Activated T-cell treated with anti-CD3 and anti-CD28 coated beads, Interleukin-2, amount 50 U/mL, for 1 hour (primary cell): ENCODE data around the gene AMOTL1.

Experiments used
- DNase-seq: peaks from one replicate; pipeline ENCODE4 v3.0.0-alpha.2; 2020

AMOTL1 gene, protein sequence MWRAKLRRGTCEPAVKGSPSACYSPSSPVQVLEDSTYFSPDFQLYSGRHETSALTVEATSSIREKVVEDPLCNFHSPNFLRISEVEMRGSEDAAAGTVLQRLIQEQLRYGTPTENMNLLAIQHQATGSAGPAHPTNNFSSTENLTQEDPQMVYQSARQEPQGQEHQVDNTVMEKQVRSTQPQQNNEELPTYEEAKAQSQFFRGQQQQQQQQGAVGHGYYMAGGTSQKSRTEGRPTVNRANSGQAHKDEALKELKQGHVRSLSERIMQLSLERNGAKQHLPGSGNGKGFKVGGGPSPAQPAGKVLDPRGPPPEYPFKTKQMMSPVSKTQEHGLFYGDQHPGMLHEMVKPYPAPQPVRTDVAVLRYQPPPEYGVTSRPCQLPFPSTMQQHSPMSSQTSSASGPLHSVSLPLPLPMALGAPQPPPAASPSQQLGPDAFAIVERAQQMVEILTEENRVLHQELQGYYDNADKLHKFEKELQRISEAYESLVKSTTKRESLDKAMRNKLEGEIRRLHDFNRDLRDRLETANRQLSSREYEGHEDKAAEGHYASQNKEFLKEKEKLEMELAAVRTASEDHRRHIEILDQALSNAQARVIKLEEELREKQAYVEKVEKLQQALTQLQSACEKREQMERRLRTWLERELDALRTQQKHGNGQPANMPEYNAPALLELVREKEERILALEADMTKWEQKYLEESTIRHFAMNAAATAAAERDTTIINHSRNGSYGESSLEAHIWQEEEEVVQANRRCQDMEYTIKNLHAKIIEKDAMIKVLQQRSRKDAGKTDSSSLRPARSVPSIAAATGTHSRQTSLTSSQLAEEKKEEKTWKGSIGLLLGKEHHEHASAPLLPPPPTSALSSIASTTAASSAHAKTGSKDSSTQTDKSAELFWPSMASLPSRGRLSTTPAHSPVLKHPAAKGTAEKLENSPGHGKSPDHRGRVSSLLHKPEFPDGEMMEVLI

DNA sequence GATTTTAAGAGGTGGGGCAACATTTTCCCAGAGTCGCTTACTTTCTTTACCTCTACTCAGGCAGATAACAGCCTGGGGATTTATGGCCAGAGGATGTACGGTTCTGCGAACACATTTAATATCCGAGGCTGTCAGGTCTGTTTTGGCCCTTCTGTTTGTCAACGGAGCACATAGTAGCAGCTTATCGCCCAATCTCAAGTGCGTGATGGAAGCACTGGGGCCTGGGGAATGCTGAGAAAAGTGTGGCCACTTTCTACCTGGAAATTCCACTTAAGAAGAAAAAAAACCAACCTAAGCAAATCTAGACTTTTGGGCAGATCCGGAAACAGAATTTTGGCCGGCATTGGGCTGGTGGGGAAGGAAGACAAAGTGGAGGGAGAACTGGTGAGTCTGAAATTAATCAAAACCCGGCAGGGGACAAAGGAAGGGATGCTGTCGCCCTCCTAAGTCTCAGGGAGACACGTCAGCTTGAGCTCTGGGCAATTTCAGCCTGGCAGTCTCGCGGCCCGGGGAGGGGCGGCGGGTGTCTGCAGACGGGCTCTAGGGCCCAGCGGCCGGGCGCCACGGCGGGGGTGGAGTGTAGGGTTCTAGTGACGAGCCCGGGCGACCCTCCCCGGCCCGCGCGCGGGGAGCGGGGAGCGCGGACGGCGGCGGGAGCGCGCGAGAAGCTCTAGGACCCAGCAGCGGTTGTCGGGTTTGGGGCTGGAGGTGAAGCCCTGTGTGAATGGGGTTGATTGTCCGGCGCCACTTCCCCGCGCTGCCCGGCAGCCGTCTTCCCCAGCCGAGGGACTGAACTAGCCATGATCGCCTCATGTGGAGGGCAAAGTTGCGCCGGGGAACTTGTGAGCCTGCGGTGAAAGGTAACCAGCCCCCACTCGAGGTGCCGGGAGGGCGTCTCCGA is at the start of gene AMOTL1:
Gene AMOTL1, plus strand, starts transcription at position 656 of the 901 bp plus-strand sequence. Its CDS starts 156 bp downstream, at position 812.
- peak; percentile 22 for DNase-seq

DNA sequence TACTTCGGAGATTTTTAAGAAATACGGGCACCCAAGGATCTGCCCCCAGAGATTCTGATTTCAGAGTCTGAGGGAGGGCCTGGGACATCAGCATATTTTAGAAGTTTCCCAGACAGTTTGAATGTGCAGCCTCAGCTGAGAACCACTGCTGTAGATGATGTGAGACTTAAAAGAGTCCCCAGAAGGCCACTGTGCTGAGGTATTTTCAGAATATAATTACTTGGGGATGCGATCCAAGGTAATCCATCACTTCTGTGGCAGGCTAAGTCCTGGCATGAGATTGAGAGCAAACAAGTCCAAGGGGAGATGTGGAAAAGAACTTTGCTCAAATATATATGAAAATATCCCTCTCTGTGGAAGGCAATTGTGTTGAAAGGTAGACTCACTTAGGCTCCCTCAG is 48.3 kb upstream of the AMOTL1 start:
- no peak for DNase-seq

DNA sequence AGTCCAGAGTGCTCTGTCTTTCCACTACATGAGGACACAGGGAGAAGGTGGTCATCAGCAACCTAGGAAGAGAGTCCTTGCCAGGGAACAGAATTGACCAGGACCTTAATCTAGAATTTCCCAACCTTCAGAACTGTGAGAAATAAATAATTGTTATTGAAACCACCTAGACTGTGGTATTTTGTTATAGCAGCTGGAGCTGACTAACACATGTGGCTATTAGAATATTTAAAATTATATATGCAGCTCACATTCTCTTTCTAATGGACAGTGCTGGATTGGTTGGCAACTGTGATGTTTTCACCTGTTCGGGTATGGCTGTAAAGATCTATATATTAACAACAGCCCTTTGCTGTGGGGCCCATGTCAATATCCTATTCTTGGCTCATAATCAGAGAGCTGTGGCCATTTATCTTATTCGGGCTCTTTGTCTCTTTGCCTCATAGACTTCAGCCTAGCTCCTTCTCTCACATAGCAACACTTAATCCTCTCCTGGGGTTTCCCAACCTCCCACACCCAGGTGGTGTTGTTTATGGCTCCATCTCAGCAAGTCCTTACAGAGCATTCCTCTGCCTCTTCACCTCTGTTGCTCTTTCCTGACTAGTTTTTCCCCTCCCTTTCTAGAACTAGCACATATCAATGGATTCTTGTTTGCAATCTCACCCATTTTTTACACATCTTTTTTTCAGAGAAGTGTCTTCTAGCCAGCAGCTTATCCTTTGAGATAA is 46.4 kb upstream of the AMOTL1 start:
- no peak for DNase-seq

DNA sequence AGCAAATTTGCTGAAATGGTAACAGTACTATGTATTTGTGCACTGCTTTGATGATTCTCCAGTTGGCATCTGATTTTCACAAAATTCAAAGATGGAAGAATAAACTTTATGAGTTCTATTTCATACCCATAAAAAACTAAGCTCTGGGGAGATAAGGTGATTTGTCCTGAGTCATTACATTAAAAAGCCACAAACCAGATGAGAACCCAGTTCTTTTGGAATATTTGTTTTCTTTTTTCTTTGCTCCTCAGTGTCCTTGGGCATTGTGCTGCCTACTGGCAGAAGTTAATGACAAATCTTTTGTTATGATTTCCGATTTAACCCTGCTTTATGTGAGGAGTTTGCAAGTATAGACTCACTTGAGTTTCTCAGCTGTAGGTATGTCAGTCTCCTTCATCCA is 45.4 kb upstream of the AMOTL1 start:
- DNase-seq, result no peak

DNA sequence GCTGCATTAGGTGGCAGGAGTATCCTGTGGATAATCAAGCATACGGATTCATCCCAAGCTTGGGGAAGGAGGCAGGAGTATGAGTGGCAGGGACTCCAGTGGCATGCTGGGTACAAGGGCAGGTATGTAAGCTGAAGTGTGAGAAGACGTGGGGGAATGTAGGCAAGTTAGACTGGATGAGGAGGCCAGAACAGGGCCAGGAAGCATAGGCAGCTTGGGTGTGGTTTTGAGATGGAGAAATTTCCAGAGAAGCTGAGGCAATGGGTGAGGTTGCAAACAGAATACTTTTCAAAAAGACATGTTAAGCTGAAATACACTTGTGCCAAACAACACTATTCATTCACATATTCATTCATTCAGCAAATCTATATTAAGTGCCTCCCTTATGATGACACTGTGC is 43.1 kb upstream of the AMOTL1 start:
- DNase-seq, result no peak

DNA sequence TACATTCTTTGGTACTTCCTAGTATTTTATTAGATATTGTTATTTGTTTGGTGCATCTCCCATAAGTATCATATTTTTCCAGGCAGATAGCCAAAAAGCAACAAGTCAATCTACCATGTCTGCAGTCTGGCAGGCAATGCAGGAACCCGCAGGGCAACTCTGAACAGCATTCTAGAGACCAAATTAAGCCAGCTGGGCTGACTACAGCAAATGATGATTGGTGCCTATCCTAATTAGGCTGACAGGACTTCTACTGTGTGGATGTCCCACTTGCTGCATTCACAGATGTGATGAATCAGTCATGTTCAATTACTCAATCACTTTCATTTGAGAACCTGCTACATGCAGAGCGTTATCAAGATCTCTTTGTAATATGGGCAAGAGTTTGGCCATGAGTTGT is 40.3 kb upstream of the AMOTL1 start:
- DNase-seq, result no peak

DNA sequence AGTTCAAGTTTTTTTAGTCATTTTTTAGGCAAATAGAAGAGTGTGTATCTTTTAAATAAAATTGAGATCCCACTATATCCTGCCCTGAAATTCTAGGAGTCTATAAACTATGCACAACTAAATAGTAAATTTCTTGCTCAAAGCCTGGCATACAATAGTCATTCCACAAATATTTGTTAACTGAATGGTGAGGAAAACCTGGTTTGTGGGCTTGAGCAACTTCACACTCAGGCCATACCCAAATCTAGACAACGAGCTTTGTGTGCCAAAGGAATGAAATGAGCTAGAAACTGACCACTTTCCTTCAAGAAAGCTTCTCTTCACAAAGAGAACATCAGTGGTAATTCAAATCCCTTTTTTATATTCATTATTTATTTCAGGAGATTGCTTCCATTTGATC is 39.6 kb upstream of the AMOTL1 start:
- no peak for DNase-seq

DNA sequence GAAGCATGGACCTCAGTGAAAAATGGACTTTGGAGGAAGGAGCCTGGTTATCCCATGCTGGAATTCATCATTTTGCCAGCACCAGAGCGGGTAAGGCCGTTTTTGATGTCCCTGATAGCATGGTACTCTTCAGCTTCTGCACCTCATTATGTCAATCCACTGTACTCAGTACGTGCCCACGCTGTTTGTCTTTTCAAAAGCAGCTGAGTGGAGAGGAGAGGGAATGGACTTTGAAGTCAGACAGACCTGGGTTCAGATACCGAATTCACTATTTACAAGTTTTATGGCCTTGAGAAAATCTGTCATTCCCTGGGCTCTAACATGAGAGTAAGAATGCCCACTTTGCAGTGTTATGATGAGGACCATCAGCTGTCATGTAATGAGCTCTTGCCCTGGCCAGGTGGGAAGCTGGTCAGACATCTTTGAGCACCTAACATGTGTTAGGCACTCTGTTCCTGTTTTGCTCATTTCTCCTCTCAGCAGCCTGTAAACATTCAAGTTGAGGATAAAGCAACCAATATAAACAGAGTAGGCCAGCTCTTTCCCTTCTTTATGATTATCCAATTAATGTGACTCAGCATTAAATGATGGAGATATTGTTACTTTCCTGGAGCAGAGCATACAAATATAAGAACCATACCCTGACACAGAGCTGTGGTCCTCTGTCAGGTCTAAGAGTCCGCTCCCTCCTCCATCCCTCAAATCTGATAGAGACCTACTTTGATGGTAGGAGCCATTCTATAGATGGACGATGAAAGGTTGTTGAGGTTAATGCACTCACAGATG is 39.0 kb upstream of the AMOTL1 start:
- DNase-seq, result no peak

DNA sequence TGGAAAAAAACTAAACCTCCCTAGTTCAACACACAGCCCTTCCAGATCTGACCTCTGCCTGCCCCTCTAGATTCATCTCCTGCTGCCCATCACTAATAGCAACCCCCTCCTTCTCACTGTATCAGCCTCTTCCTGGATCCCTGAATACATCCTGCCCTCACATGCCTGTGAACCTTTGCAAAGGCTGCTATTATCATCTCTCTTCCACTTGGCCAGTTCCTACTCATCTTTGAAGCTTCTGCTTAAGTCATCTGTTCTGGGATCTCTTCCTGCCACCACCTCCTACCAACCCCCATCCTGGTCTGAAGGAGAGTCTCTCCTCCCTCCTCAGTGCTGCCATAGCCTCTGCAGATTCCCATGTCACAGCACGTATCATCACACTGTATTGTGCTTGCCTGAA is 38.0 kb upstream of the AMOTL1 start:
- DNase-seq, result no peak

DNA sequence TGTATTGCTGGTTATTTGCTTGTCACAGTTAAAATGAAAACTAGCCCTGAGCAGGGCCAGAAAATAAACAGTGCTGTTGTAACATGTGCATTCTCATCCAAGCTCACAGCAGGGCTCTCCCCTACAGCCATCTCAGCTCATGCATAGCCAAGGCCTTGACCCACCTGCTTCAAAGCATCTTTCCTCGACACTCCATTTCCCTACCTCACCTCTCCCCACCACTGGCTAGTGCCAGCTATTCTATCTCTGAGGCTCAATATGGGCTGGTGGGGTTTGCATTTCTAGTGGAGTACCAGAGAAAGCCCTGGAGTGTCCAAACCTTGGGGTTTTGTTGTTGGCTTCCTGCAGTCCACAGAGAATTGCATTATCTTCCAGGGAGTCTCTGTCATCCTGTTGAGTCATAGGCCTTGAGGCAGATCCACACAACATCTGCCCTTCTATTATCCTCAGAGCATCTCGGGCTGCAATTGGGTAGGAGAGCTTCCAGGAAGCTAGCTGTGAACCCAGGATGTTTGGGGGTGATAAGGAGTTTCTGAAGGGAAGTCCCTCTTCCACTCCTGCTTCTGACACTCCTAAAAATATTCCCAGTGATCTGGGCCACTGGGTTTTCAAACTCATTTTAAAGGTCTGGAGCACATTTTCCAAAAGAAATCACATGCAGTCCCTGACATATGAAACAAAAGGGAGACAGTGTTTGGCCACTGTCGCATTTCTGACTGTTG is 36.1 kb upstream of the AMOTL1 start:
- DNase-seq, result no peak

DNA sequence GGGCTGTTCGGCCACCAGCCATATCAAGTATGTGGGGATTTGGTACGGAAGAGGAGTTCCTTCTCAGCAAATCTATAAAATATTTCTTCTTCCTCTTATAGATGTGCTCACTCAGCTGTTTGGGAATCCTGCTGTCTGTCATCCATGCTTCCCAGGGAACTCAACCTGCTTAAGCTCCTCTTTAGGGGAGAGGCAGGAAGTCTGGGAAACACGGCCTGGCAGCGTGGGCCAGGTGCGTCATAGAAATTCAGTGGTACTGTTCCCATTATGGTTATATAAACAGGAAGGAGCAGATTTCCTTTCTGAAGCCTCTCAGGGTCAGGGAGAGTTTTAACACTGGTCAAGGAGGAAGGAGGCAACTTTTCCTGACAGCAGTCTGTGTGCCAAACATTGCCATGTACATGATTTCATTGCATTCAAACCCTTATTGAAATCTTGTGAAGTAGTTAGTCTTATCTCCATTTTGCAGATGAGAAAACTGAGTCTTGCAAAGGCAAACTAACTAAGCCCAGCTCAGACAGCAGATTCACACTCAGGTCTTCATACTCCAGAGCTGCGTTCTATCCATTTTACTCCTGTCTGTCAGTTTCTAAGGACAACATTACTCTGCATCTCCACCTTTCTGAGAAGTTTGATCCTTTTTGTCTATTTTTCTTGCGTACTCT is 35.4 kb upstream of the AMOTL1 start:
- DNase-seq, result no peak

DNA sequence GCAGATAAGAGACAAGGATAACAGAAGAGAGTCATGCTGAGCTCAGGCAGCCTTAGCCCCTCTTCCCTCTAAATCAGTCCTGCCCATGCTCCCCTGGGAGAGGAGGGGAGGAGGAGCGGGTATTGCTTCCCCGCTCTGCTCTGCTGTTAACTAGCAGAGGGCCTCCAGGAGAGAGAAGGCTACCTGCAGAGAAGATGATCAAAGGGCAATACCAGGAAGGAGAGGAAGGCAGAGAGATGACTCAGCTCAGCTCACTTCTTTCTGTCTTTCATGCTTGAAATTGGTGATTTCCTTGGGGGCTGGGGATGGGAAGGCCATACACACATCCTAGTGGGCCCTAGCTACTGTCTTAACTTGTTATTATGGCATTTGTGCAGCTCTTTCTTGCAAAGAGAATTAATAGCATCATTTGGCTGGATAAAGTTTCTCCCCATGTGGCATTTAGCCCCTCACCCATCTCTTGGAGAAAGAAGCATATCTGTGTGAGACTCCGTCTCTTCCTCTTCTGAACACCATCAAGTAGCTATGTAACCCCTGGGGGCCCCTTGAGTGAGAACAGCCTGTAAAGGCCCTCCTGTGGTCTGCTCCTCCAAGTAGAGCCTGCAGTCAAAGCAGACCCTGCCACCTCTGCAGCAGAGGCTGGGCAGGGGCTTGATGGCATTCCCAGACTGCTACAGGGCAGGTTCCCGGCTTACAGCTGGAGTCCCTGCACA is 33.4 kb upstream of the AMOTL1 start:
- no peak for DNase-seq

DNA sequence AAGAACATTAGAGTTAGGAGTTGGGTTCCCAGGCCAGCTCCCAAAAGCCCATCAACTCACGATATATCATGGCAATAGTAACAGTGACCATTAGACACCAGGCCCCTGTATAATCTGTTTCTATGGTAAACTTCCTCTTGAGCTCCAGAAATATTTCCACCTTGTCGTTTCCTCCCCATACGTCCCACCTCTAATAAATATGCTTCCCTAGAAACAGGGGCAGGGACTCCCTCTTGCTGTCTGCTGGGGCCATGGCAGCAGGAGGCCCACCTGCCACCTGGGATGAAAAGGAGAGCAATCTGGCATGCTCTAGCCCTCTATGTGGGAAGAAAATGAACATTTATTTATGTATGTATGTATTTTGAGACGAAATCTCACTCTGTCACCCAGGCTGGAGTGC is 32.2 kb upstream of the AMOTL1 start:
- no peak for DNase-seq

DNA sequence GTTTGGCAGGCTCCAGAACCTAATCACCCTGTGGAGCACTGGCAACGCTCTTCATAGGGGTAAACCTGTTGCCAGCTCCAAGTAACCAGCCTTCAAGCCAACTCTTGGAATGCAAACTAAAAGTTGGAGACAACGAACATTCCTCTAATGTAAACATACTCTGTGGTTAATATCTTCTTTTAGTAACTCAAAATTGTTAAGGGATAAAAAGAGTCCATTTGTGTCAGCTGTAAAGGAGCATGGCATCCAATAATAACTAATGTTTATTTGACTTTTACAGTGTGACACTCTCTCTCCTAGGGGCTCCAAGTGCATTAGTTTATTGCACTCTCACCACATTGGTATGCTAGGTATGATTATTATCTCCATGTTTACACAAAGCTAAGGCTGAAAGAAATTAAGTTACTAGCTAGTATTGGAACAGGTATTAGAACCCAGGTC is 31.0 kb upstream of the AMOTL1 start:
- DNase-seq, result no peak

DNA sequence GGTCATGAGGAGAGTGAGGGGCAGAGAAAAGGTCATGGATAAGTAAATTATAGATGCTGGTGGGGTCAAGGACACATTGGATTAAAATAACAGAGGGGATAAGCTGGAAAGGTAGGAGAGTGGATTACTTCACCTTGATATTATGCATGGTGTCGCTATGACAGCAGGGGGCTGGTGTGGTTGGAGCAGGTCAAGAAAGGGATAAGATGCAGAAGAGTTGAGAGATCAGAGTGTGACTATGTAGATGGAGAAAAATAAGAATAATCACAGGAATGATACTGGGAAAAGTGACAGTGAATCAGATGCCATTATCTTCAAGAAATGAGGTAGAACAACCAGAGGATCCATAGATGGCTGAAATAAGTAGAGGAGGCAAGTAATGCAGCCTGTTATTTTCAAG is 29.4 kb upstream of the AMOTL1 start:
- no peak for DNase-seq

DNA sequence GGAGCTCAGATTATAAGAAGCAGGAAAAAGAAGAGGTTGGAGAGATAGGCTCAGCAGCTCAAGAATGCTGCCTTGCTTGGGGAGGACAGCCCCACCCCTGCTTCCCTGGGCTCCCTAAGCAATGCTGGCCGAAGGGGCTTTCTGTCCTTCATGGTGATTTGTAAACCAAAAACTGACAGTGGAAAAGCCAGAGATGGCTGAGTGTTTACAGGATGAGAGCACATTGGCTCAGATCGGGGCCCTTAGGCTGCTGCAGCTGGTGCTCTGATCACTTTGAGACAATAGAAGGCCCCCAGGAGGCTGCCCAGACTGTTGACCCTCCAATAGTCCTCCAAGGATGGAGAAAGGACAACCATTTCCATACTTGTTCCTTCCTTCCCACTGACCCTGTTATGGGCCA is 28.8 kb upstream of the AMOTL1 start:
- no peak for DNase-seq

DNA sequence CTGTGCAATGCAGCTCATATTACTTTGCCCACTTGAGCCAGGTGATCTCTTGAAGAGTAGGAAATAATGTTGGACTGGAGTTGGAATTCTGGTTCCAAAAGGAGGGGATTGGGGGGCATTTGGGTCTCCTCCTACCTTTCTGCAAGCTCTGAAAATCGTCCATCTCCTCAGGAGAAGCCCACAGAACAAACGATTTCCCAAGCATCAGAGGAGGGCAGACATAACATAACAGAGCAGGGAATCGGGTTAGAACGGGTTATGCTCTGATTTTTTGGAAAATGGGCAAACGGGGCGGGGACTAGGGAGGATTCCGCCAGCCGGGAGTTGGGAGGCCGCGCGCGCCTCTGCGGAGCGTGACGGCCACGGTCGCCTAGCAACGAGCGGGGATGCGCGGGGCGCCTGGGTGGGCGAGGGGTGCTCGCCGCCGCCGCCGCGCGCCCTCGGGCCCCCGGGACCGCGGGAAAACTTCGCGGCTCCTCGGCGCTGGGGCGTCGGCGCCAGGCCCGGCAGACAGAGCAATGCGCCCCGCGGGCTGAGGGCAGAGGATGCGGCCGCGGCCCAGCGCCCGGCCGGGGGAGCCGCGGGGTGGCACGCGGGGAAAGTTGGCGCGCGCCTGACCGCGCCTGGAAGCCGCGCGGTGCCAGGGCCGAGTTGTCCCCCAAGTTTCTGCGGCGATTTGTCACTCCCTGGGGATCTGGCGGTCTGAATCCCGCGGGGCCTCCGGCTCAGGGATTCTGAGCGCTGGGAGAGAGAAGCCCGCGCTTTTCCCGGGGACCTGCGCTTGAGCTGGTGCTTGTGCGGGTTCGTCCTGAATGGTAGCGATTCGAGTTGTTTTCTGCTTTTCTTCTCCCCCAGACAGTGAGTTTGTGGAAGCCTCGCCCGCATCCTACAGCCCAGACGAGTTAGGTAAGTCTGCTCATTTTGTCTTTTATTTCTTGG is 27.8 kb upstream of the AMOTL1 start:
- no peak for DNase-seq

DNA sequence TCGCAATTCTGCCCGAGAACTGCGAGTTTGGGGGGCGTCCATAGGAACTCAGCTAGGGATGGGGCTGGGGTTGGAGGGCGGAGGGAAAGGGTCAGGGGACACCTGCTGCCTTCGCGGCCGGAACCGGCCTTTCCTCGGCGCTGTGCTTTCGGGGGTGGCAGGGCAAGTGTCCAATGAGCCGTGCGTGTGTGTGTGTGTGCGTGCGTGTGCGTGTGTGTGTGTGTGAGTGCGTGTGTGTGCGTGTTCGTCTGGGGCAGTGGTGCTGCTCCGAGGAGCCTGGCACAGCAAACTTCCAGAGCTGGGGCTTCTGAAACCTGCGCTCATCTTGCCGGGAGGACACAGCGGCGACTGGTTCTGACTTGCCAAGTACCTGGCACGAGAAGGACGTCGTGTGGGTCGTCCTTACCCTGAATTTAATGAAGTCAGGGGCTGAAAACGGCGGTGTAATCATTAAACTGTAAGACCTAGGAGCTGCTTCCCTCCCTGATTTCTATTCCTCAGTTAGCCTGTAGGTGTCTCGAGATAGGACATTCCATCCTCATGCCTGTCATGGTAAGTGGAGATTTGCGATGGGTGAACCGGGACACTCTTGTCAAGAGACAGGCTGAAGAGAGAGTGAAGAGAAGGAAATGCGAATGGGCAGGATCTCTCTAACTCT is 27.0 kb upstream of the AMOTL1 start:
- DNase-seq, result no peak
